HL-60 (cell line): Measurements from ENCODE around the gene SLC23A3.

Source experiments
- DNase-seq, 2 experiments: peaks; one replicate each; pipeline ENCODE4 v3.0.0-alpha.2; 2010 to 2020; ENCODE audit warnings: low read depth in 1 of 2, low spot score in 1 of 2
- H3K27ac ChIP-seq: fragments of 250-450 bp; sonication (Bioruptor Pico); replicated peaks from 2 replicates; pipeline ENCODE4 v1.5.1; 2020; ENCODE audit warnings: mild to moderate bottlenecking, moderate library complexity
- H3K27me3 ChIP-seq: fragments of 250-450 bp; sonication (Bioruptor Pico); 2 replicates; pipeline ENCODE4 v1.5.1; 2021; ENCODE audit warnings: mild to moderate bottlenecking, moderate library complexity; ENCODE audit not compliant: insufficient read depth, poor library complexity, severe bottlenecking
- H3K4me3 ChIP-seq: replicated peaks from 2 replicates; pipeline ENCODE4 v1.5.1; 2011; ENCODE audit warnings: mild to moderate bottlenecking, control low read depth, low read length; ENCODE audit not compliant: insufficient read depth
- CTCF ChIP-seq: IDR thresholded peaks from one replicate; pipeline ENCODE4 v1.5.1; 2011; ENCODE audit warnings: low read length, control low read depth, inconsistent platforms; ENCODE audit not compliant: insufficient read depth
- GABPA ChIP-seq: IDR thresholded peaks from 2 replicates; pipeline ENCODE4 v1.6.1; 2012; ENCODE audit warnings: low read depth
- POLR2AphosphoS5 ChIP-seq: IDR thresholded peaks from 2 replicates; pipeline ENCODE4 v1.6.1; 2012; ENCODE audit warnings: low read depth
- REST ChIP-seq: IDR thresholded peaks from 2 replicates; pipeline ENCODE4 v1.6.1; 2012; ENCODE audit warnings: low read depth; ENCODE audit not compliant: insufficient replicate concordance
- SPI1 ChIP-seq: IDR thresholded peaks from 2 replicates; pipeline ENCODE4 v1.6.1; 2012; ENCODE audit warnings: low read depth, mild to moderate bottlenecking, borderline replicate concordance

The SLC23A3 gene

GRCh38 chr2:219175928-219176817 is 6.3 kb upstream of the SLC23A3 start:
- peak in 1 of 2 experiments; percentile 39 for DNase-seq
- H3K27ac ChIP-seq: peak overlapping the region; percentile 91
- no peak for TF ChIP-seq GABPA
- TF ChIP-seq CTCF: no peak
- peak; percentile 47 for TF ChIP-seq REST
- no peak for TF ChIP-seq SPI1
- no peak for TF ChIP-seq POLR2AphosphoS5
- no peaks in the 10 kb centered on the region for H3K27me3 ChIP-seq
- H3K4me3 ChIP-seq: peak overlapping the region; percentile 79

DNA sequence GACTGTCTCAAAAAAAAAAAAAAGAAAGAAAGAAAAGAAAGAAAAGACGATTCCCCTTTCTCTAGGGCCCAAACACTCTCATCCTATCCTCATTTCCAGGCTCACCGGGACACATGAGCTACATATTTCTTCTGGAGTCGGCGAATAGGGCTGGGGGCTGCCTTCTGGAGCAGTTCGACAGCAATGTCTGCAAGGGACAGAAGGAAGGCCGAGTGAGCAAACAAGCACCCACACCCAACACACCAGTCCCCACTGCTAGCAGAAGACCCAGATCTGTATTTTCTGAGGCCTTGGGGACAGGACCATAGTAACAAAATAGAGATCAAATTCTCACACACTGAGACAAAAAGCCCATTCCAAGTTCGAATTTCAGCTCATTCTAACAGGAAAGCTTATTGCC is 5.7 kb upstream of the SLC23A3 start:
- no peak overlapping the region for H3K27ac ChIP-seq
- H3K27me3 ChIP-seq: no peaks in the 10 kb centered on the region
- H3K4me3 ChIP-seq: no peak overlapping the region
- TF ChIP-seq REST: no peak
- no peak for TF ChIP-seq CTCF
- TF ChIP-seq GABPA: no peak
- TF ChIP-seq SPI1: no peak
- TF ChIP-seq POLR2AphosphoS5: no peak
- DNase-seq: no peak

DNA sequence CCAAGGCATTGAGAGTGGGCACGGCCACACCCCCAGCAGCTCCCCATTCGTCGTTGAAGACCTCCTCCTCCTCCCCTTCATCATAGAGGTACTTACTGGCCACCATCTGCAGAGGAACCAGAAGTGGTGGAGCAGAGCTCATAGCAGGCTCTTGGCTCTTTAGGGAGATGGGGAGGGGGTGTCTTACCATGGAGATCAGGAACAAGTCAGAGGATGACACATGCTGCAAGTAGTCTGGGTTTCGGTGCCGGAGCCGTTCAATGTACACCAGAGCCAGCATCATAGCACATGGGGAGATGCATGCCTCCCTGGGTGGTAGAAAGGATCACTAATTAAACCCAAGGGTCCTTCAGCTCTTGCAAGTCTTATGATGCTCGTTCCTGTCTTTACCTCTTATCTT is 5.0 kb upstream of the SLC23A3 start:
- H3K27ac ChIP-seq: no peak overlapping the region
- no peak overlapping the region for H3K4me3 ChIP-seq
- DNase-seq: no peak
- no peaks in the 10 kb centered on the region for H3K27me3 ChIP-seq
- no peak for TF ChIP-seq GABPA
- no peak for TF ChIP-seq SPI1
- no peak for TF ChIP-seq CTCF
- TF ChIP-seq REST: no peak
- TF ChIP-seq POLR2AphosphoS5: no peak
